Esophagus muscularis mucosa (tissue), 4 donors: Measurements from ENCODE around the gene CROT. TPM values are rescaled to one million over a fixed set of nuclear protein-coding genes. Genes with fewer than 3 reads are reported as not detected.

Experiments used
- DNase-seq: peaks from one replicate; pipeline ENCODE4 v3.0.0-alpha.2; 2017; ENCODE audit errors: extremely low spot score
- H3K27ac ChIP-seq, 4 donors: fragments of 200-600 bp; sonication (generic); replicated peaks in 1 of 4; 1 replicate in 3 of 4; 2 replicates in 1 of 4; pipeline ENCODE4 v1.5.1; 2016 to 2019; ENCODE audit warnings: mild to moderate bottlenecking in 1 of 4
- H3K27me3 ChIP-seq, 4 donors: fragments of 200-600 bp; sonication (generic); one replicate each; pipeline versions ENCODE4 v1.5.1 to v1.6.0; 2016 to 2019
- H3K36me3 ChIP-seq, 4 donors: fragments of 200-600 bp; sonication (generic); one replicate each; pipeline ENCODE4 v1.5.1; 2016 to 2019
- H3K4me1 ChIP-seq, 4 donors: fragments of 200-600 bp; sonication (generic); one replicate each; pipeline ENCODE4 v1.5.1; 2016 to 2019
- H3K4me3 ChIP-seq, 4 donors: fragments of 200-600 bp; sonication (generic); 1 replicate in 2 of 4; 2 replicates in 2 of 4; pipeline ENCODE4 v1.5.1; 2016 to 2019; ENCODE audit warnings: mild to moderate bottlenecking in 4 of 4, moderate library complexity in 1 of 4
- H3K9me3 ChIP-seq, 4 donors: fragments of 200-600 bp; sonication (generic); 1 replicate in 3 of 4; 2 replicates in 1 of 4; pipeline ENCODE4 v1.5.1; 2016 to 2019
- CTCF ChIP-seq, 3 experiments: fragments of 200-600 bp in 2 of 3; fragments of 450-650 bp in 1 of 3; sonication (generic) in 2 of 3; IDR thresholded peaks; one replicate each; pipeline ENCODE4 v1.5.1; 2017 to 2019; ENCODE audit warnings: antibody characterized with exemption in 3 of 3, mild to moderate bottlenecking in 2 of 3, moderate library complexity in 1 of 3
- EP300 ChIP-seq: sonication (generic); formaldehyde crosslinking; IDR thresholded peaks from one replicate; pipeline ENCODE4 v1.6.1; 2017; ENCODE audit warnings: antibody characterized with exemption
- POLR2A ChIP-seq: fragments of 450-650 bp; IDR thresholded peaks from one replicate; pipeline ENCODE4 v1.6.1; 2017; ENCODE audit warnings: antibody characterized with exemption, moderate library complexity, mild to moderate bottlenecking, low read depth
- POLR2AphosphoS5 ChIP-seq, 2 donors: sonication (generic); formaldehyde crosslinking; IDR thresholded peaks; one replicate each; pipeline ENCODE4 v1.6.1; 2017; ENCODE audit warnings: antibody characterized with exemption in 2 of 2
- WGBS: methylation state at CpG from one replicate; pipeline ENCODE4 v1.1.5; 2018; 5-methylcytosine and 5-hydroxymethylcytosine counted together
- intact Hi-C: fragments of 100-400 bp; cut with DNase I; formaldehyde crosslinking; loops from one replicate; pipeline ENCODE4 v1.15.1; 2023
- total RNA-seq, 4 donors: library from RNA; depleted of rRNA; stranded (reverse); fragments of >200 nt; gene quantifications; one replicate each; pipeline versions ENCODE4 v1.1.0 to v1.2.1, GENCODE V29; 2016

CROT gene
- total RNA-seq, 4 donors from 2014 or later, result 9.1 to 10.8 (median 9.6) TPM

GRCh38 chr7:87330942-87331341, 14.5 kb upstream of the CROT start:
- H3K27me3 ChIP-seq, result no peaks in the 10 kb centered on the region

GRCh38 chr7:87331687-87332252, 13.7 kb upstream of the CROT start:
- H3K36me3 ChIP-seq, result peaks cover 10 to 45% (median 13%) of the 10 kb centered on the region in 4 donors
- intact Hi-C loops, result no loop called here
- H3K9me3 ChIP-seq, result peaks cover 0 to 38% (median 33%) of the 10 kb centered on the region in 4 donors
- no peak for DNase-seq
- no peak for TF ChIP-seq CTCF (IDR thresholded peaks at IDR 0.05)
- no peak overlapping the region for H3K27ac ChIP-seq
- no peaks in the 10 kb centered on the region for H3K27me3 ChIP-seq
- 97% methylated on average over 5 of the region's 5 CpGs for WGBS
- H3K4me3 ChIP-seq, result no peak overlapping the region
- H3K4me1 ChIP-seq, result no peaks in the 10 kb centered on the region

More at GRCh38 chr7:87330942-87331341, 14.5 kb upstream of the CROT start:
- no peak for DNase-seq
- no peaks in the 10 kb centered on the region for H3K4me1 ChIP-seq
- TF ChIP-seq CTCF (IDR thresholded peaks at IDR 0.05) (no peak), POLR2AphosphoS5 (IDR thresholded peaks at IDR 0.05) (no peak), POLR2A (no peak), EP300 (no peak)
- peaks cover 0 to 38% (median 34%) of the 10 kb centered on the region in 4 donors for H3K9me3 ChIP-seq
- peaks cover 10 to 38% (median 11%) of the 10 kb centered on the region in 4 donors for H3K36me3 ChIP-seq
- no peak overlapping the region for H3K4me3 ChIP-seq
- no peak overlapping the region for H3K27ac ChIP-seq
- intact Hi-C loops, result no loop called here
- WGBS, result 68% methylated on average over 2 of the region's 2 CpGs

GRCh38 chr7:87332321-87332720, 13.1 kb upstream of the CROT start:
- TF ChIP-seq POLR2A (no peak), CTCF (IDR thresholded peaks at IDR 0.05) (no peak), POLR2AphosphoS5 (IDR thresholded peaks at IDR 0.05) (no peak)
- peaks cover 0 to 32% (median 27%) of the 10 kb centered on the region in 4 donors for H3K9me3 ChIP-seq
- no peak for DNase-seq
- intact Hi-C loops, result no loop called here
- no peak overlapping the region for H3K4me3 ChIP-seq
- no peak overlapping the region for H3K27ac ChIP-seq
- H3K4me1 ChIP-seq, result no peaks in the 10 kb centered on the region
- no peaks in the 10 kb centered on the region for H3K27me3 ChIP-seq
- 86% methylated on average over 2 of the region's 2 CpGs for WGBS
- peaks cover 10 to 40% (median 13%) of the 10 kb centered on the region in 4 donors for H3K36me3 ChIP-seq

- Histone ChIP-seq H3K9me3 (no peaks in the 10 kb centered on the region), H3K4me3 (no peak overlapping the region), H3K27me3 (no peaks in the 10 kb centered on the region), H3K27ac (no peak overlapping the region), H3K36me3 (peaks cover 0 to 28% (median 9%) of the 10 kb centered on the region in 4 donors), H3K4me1 (no peaks in the 10 kb centered on the region)
- TF ChIP-seq POLR2AphosphoS5 (IDR thresholded peaks at IDR 0.05) (no peak), EP300 (no peak), POLR2A (no peak), CTCF (IDR thresholded peaks at IDR 0.05) (no peak)
- intact Hi-C loops, result no loop called here
- DNase-seq, result no peak
- WGBS, result 95% methylated on average over 4 of the region's 4 CpGs
Observed at GRCh38 chr7:87336136-87336535, 9.3 kb upstream of the CROT start.

GRCh38 chr7:87337331-87337730, 8.1 kb upstream of the CROT start:
- Histone ChIP-seq H3K9me3 (no peaks in the 10 kb centered on the region), H3K27me3 (no peaks in the 10 kb centered on the region), H3K27ac (no peak overlapping the region), H3K4me1 (no peaks in the 10 kb centered on the region), H3K36me3 (peaks cover 0 to 33% (median 11%) of the 10 kb centered on the region in 4 donors), H3K4me3 (no peak overlapping the region)
- WGBS, result 93% methylated on average over 2 of the region's 2 CpGs
- intact Hi-C loops, result no loop called here
- no peak for TF ChIP-seq POLR2AphosphoS5 (IDR thresholded peaks at IDR 0.05)
- TF ChIP-seq POLR2A, result no peak
- no peak for TF ChIP-seq EP300
- no peak for TF ChIP-seq CTCF (IDR thresholded peaks at IDR 0.05)
- DNase-seq, result no peak
